Astrocyte of the cerebellum (primary cell): Measurements from ENCODE around the gene LIG1.

Experiments used
- DNase-seq: peaks from one replicate; pipeline ENCODE4 v3.0.0-alpha.2; 2011; ENCODE audit warnings: low read depth
- H3K4me3 ChIP-seq: 2 replicates; pipeline ENCODE4 v1.5.1; 2011; ENCODE audit warnings: mild to moderate bottlenecking, low read depth, low read length, moderate library complexity
- CTCF ChIP-seq: IDR thresholded peaks from 2 replicates; pipeline ENCODE4 v1.5.1; 2012; ENCODE audit warnings: low read length, low read depth, moderate library complexity, mild to moderate bottlenecking; ENCODE audit errors: missing control alignments
- in situ Hi-C: cut with HindIII; loops from 2 replicates; pipeline ENCODE4 v1.10.0; 2017; ENCODE audit warnings: low sequenced_read_pairs

Gene LIG1

GRCh38 chr19:48171710-48172109 is 1.6 kb upstream of the LIG1 start:
- H3K4me3 ChIP-seq = no peak overlapping the region
- no peak for DNase-seq
- in situ Hi-C loops = no loop called here
- TF ChIP-seq CTCF = no peak

GRCh38 chr19:48170817-48171347 is 738 bp upstream of the LIG1 start:
- peak overlapping the region; percentile 80 for H3K4me3 ChIP-seq
- TF ChIP-seq CTCF = no peak
- in situ Hi-C loops = no loop called here
- no peak for DNase-seq

GRCh38 chr19:48169578-48169938 is 586 bp downstream of the LIG1 start:
- no peak for DNase-seq
- in situ Hi-C loops = no loop called here
- peak overlapping the region; percentile 80 for H3K4me3 ChIP-seq
- TF ChIP-seq CTCF = no peak

- no peak for DNase-seq
- H3K4me3 ChIP-seq = no peak overlapping the region
- in situ Hi-C loops = no loop called here
- no peak for TF ChIP-seq CTCF
These were observed 1.5 kb downstream of the LIG1 start for GRCh38 chr19:48168689-48169088.

- in situ Hi-C loops = no loop called here
- TF ChIP-seq CTCF = no peak
- no peak overlapping the region for H3K4me3 ChIP-seq
- no peak for DNase-seq
These were observed 11.8 kb downstream of the LIG1 start for GRCh38 chr19:48158210-48158790.

GRCh38 chr19:48154003-48154402 is 16.1 kb downstream of the LIG1 start:
- in situ Hi-C loops = no loop called here
- no peak for DNase-seq
- no peak overlapping the region for H3K4me3 ChIP-seq
- no peak for TF ChIP-seq CTCF
